ENCODE results near the gene ERI3. TPM values are rescaled to one million over a fixed set of nuclear protein-coding genes. Genes with fewer than 3 reads are reported as not detected.

ERI3 gene
- total RNA-seq, 2 donors from 2014 or later: 22.6 to 25.7 TPM

GRCh38 chr1:44265656-44266358 lies 89.2 kb downstream of the ERI3 start:
- ATAC-seq: no peak
- Mint-ChIP-seq H3K27ac (no peak overlapping the region), H3K36me3 (ENCODE audit: low read depth) (no peaks in the 10 kb centered on the region), H3K4me1 (peaks cover 10% of the 10 kb centered on the region), H3K27me3 (no peaks in the 10 kb centered on the region), H3K4me3 (no peak overlapping the region)
- no peaks in the 10 kb centered on the region for H3K9me3 ChIP-seq (ENCODE audit: control insufficient read depth, low read length, poor library complexity, severe bottlenecking)
- no peak for DNase-seq

GRCh38 chr1:44264451-44264771 lies 90.6 kb downstream of the ERI3 start:
- peaks cover 16% of the 10 kb centered on the region for H3K4me1 Mint-ChIP-seq
- H3K36me3 Mint-ChIP-seq (ENCODE audit: low read depth): no peaks in the 10 kb centered on the region
- no peak overlapping the region for H3K4me3 Mint-ChIP-seq
- no peak overlapping the region for H3K27ac Mint-ChIP-seq
- H3K27me3 Mint-ChIP-seq: no peaks in the 10 kb centered on the region
- DNase-seq: no peak
- no peak for ATAC-seq
- no peaks in the 10 kb centered on the region for H3K9me3 ChIP-seq (ENCODE audit: control insufficient read depth, low read length, poor library complexity, severe bottlenecking)

- H3K36me3 Mint-ChIP-seq (ENCODE audit: low read depth): no peaks in the 10 kb centered on the region
- no peaks in the 10 kb centered on the region for H3K27me3 Mint-ChIP-seq
- no peak overlapping the region for H3K4me3 Mint-ChIP-seq
- peaks cover 16% of the 10 kb centered on the region for H3K4me1 Mint-ChIP-seq
- DNase-seq (no peak), ATAC-seq (no peak)
- H3K27ac Mint-ChIP-seq: no peak overlapping the region
- no peaks in the 10 kb centered on the region for H3K9me3 ChIP-seq (ENCODE audit: control insufficient read depth, low read length, poor library complexity, severe bottlenecking)
These were observed 91.2 kb downstream of the ERI3 start for GRCh38 chr1:44263568-44264450.

GRCh38 chr1:44262816-44263567 lies 92.1 kb downstream of the ERI3 start:
- Mint-ChIP-seq H3K4me3 (no peak overlapping the region), H3K36me3 (ENCODE audit: low read depth) (peaks cover 3% of the 10 kb centered on the region), H3K27me3 (no peaks in the 10 kb centered on the region), H3K27ac (no peak overlapping the region), H3K4me1 (peaks cover 20% of the 10 kb centered on the region)
- H3K9me3 ChIP-seq (ENCODE audit: control insufficient read depth, low read length, poor library complexity, severe bottlenecking): no peaks in the 10 kb centered on the region
- DNase-seq (no peak), ATAC-seq (no peak)

- H3K9me3 ChIP-seq (ENCODE audit: control insufficient read depth, low read length, poor library complexity, severe bottlenecking): no peaks in the 10 kb centered on the region
- Mint-ChIP-seq H3K4me1 (peaks cover 22% of the 10 kb centered on the region), H3K4me3 (no peak overlapping the region)
These were observed 92.6 kb downstream of the ERI3 start for GRCh38 chr1:44262414-44262813.

GRCh38 chr1:44261962-44262361 lies 93.1 kb downstream of the ERI3 start:
- Mint-ChIP-seq H3K4me1 (peaks cover 21% of the 10 kb centered on the region), H3K4me3 (no peak overlapping the region), H3K36me3 (ENCODE audit: low read depth) (peaks cover 3% of the 10 kb centered on the region), H3K27ac (no peak overlapping the region), H3K27me3 (no peaks in the 10 kb centered on the region)
- DNase-seq (no peak), ATAC-seq (no peak)
- H3K9me3 ChIP-seq (ENCODE audit: control insufficient read depth, low read length, poor library complexity, severe bottlenecking): no peaks in the 10 kb centered on the region

More at GRCh38 chr1:44262414-44262813, 92.6 kb downstream of the ERI3 start:
- DNase-seq: no peak
- no peak for ATAC-seq
- H3K27ac Mint-ChIP-seq: no peak overlapping the region
- H3K27me3 Mint-ChIP-seq: no peaks in the 10 kb centered on the region
- peaks cover 3% of the 10 kb centered on the region for H3K36me3 Mint-ChIP-seq (ENCODE audit: low read depth)

GRCh38 chr1:44261171-44261817 lies 93.8 kb downstream of the ERI3 start:
- no peaks in the 10 kb centered on the region for H3K9me3 ChIP-seq (ENCODE audit: control insufficient read depth, low read length, poor library complexity, severe bottlenecking)
- Mint-ChIP-seq H3K27me3 (no peaks in the 10 kb centered on the region), H3K4me3 (no peak overlapping the region), H3K4me1 (peaks cover 21% of the 10 kb centered on the region), H3K27ac (peak overlapping the region; percentile 47), H3K36me3 (ENCODE audit: low read depth) (peaks cover 3% of the 10 kb centered on the region)
- no peak for ATAC-seq
- no peak for DNase-seq

GRCh38 chr1:44260792-44261170 lies 94.3 kb downstream of the ERI3 start:
- no peak for DNase-seq
- H3K4me1 Mint-ChIP-seq: peaks cover 21% of the 10 kb centered on the region
- no peak overlapping the region for H3K4me3 Mint-ChIP-seq
- no peak for ATAC-seq
- no peaks in the 10 kb centered on the region for H3K27me3 Mint-ChIP-seq
- peaks cover 3% of the 10 kb centered on the region for H3K36me3 Mint-ChIP-seq (ENCODE audit: low read depth)
- peak overlapping the region; percentile 47 for H3K27ac Mint-ChIP-seq
- no peaks in the 10 kb centered on the region for H3K9me3 ChIP-seq (ENCODE audit: control insufficient read depth, low read length, poor library complexity, severe bottlenecking)

- H3K9me3 ChIP-seq (ENCODE audit: control insufficient read depth, low read length, poor library complexity, severe bottlenecking): no peaks in the 10 kb centered on the region
- peaks cover 21% of the 10 kb centered on the region for H3K4me1 Mint-ChIP-seq
- H3K36me3 Mint-ChIP-seq (ENCODE audit: low read depth): peaks cover 3% of the 10 kb centered on the region
- no peak overlapping the region for H3K4me3 Mint-ChIP-seq
- DNase-seq (no peak), ATAC-seq (no peak)
- H3K27ac Mint-ChIP-seq: no peak overlapping the region
- no peaks in the 10 kb centered on the region for H3K27me3 Mint-ChIP-seq
These were observed 96.0 kb downstream of the ERI3 start for GRCh38 chr1:44259090-44259489.

- peaks cover 18% of the 10 kb centered on the region for H3K4me1 Mint-ChIP-seq
- no peak for ATAC-seq
- no peak for DNase-seq
- no peaks in the 10 kb centered on the region for H3K9me3 ChIP-seq (ENCODE audit: control insufficient read depth, low read length, poor library complexity, severe bottlenecking)
- peaks cover 3% of the 10 kb centered on the region for H3K36me3 Mint-ChIP-seq (ENCODE audit: low read depth)
- H3K27me3 Mint-ChIP-seq: no peaks in the 10 kb centered on the region
- H3K27ac Mint-ChIP-seq: no peak overlapping the region
- H3K4me3 Mint-ChIP-seq: no peak overlapping the region
These were observed 98.1 kb downstream of the ERI3 start for GRCh38 chr1:44256762-44257554.

- Mint-ChIP-seq H3K36me3 (ENCODE audit: low read depth) (peaks cover 3% of the 10 kb centered on the region), H3K4me3 (no peak overlapping the region), H3K4me1 (peaks cover 11% of the 10 kb centered on the region), H3K27me3 (no peaks in the 10 kb centered on the region), H3K27ac (no peak overlapping the region)
- no peak for DNase-seq
- no peaks in the 10 kb centered on the region for H3K9me3 ChIP-seq (ENCODE audit: control insufficient read depth, low read length, poor library complexity, severe bottlenecking)
- ATAC-seq: no peak
These were observed 100.6 kb downstream of the ERI3 start for GRCh38 chr1:44254392-44254910.

- H3K27me3 Mint-ChIP-seq: no peaks in the 10 kb centered on the region
- no peaks in the 10 kb centered on the region for H3K36me3 Mint-ChIP-seq (ENCODE audit: low read depth)
- no peak overlapping the region for H3K27ac Mint-ChIP-seq
- no peaks in the 10 kb centered on the region for H3K9me3 ChIP-seq (ENCODE audit: control insufficient read depth, low read length, poor library complexity, severe bottlenecking)
- H3K4me3 Mint-ChIP-seq: no peak overlapping the region
- ATAC-seq: no peak
- no peak for DNase-seq
- H3K4me1 Mint-ChIP-seq: peaks cover 7% of the 10 kb centered on the region
These were observed 102.9 kb downstream of the ERI3 start for GRCh38 chr1:44251989-44252671.
